Testis (tissue), 3 donors: Measurements from ENCODE around the gene PRAC1. TPM values are rescaled to one million over a fixed set of nuclear protein-coding genes. Genes with fewer than 3 reads are reported as not detected.
A peak's percentile ranks its signal among the peaks of the same experiment; 100 is the strongest.

ENCODE experiments used
- DNase-seq: peaks from one replicate; pipeline ENCODE4 v3.0.0-alpha.2; 2019
- H3K27ac ChIP-seq, 2 donors: fragments of 200-600 bp; sonication (generic); one replicate each; pipeline ENCODE4 v1.5.1; 2019
- H3K27me3 ChIP-seq: fragments of 200-600 bp; sonication (generic); one replicate; pipeline ENCODE4 v1.5.1; 2019
- H3K36me3 ChIP-seq: fragments of 200-600 bp; sonication (generic); one replicate; pipeline ENCODE4 v1.5.1; 2017; ENCODE audit warnings: low read depth; ENCODE audit errors: missing control alignments
- H3K4me1 ChIP-seq: fragments of 200-600 bp; sonication (generic); one replicate; pipeline ENCODE4 v1.5.1; 2019
- H3K4me3 ChIP-seq, 2 donors: fragments of 200-600 bp; sonication (generic); one replicate each; pipeline ENCODE4 v1.5.1; 2017 to 2019
- H3K9me3 ChIP-seq: fragments of 200-600 bp; sonication (generic); one replicate; pipeline ENCODE4 v1.5.1; 2017
- POLR2A ChIP-seq: fragments of 450-650 bp; IDR thresholded peaks from one replicate; pipeline ENCODE4 v1.6.1; 2017; ENCODE audit warnings: antibody characterized with exemption, mild to moderate bottlenecking, moderate library complexity
- WGBS, 2 donors: methylation state at CpG; one replicate each; pipeline ENCODE4 v1.1.5; 2018; 5-methylcytosine and 5-hydroxymethylcytosine counted together
- intact Hi-C: fragments of 100-400 bp; cut with DNase I; formaldehyde crosslinking; loops from one replicate; pipeline ENCODE4 v1.15.1; 2023; ENCODE audit warnings: low total_unique reads
- polyA plus RNA-seq: library from polyadenylated mRNA; stranded (reverse); fragments of 350-450 nt; fragmentation: Illumina TruSeq; extraction: RNeasy Lipid Tissue Mini Kit (QIAGEN cat#74804); gene quantifications from one replicate; pipeline ENCODE4 v1.2.3, GENCODE V29; 2014; ENCODE audit warnings: low read depth, low replicate concordance; ENCODE audit not compliant: insufficient read depth
- total RNA-seq, 2 donors: library from RNA; depleted of rRNA; stranded (reverse); fragments of >200 nt; gene quantifications; one replicate each; pipeline ENCODE4 v1.2.3, GENCODE V29; 2016
- TF ChIP-seq, protein P1 (sequence below), 3 experiments: fragments of 450-650 bp in 2 of 3; fragments of 200-600 bp in 1 of 3; sonication (generic) in 1 of 3; IDR thresholded peaks; one replicate each; pipeline ENCODE4 v1.5.1; 2016 to 2019; ENCODE audit warnings: antibody characterized with exemption in 3 of 3, mild to moderate bottlenecking in 2 of 3, moderate library complexity in 1 of 3

The PRAC1 gene
- total and polyA plus RNA-seq, 3 donors from 2014 or later, result not detected

DNA sequence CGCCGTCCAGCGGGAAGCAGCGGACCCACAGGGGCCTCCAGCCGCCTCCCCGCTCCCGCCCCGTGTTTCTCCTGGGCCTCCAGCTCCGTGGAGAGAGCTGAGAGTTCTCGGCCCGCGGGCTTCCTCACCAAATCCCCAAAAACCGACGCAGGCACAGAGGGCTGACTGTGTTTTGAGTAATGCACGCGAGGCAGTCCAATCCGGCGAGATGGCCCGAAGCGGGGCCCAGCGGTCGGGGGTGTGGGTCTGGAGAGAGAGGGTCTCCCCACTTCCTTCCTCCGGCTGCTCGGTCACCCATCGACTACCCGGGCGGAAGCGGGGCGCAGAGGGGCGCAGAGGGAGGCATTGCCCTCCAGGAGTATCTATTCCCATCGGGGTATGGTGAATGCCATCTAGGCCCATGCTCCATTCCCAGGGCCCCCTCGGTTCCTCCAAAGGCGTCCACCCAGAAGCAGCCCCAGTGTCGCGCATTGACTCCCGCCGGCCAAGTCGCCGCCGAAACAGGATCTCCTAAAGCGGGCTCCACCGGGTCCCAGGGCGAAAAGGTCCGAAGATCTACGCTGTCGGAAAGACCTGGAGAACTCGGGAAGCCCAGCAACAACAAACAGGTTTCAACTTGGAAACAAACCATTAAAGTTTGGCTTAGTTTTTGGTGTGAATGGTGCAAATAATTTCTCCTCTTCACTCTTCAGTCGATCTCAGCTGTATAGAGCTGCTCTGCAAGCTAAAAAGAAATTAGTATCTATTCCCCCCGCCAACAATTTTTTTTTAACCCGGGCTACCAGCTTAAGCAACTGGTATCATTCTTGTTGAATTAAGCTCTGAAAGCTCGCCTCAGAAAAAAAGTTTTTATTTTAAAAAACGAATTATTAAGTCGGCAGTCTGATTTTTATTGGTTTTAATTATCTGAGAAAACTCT, 25.4 kb upstream of the PRAC1 start:
- H3K27me3 ChIP-seq, result no peaks in the 10 kb centered on the region
- H3K4me3 ChIP-seq, result peak overlapping the region in 1 of 2 donors; percentile 14
- no peak overlapping the region for H3K27ac ChIP-seq
- H3K36me3 ChIP-seq, result no peaks in the 10 kb centered on the region
- no peak for TF ChIP-seq POLR2A
- TF ChIP-seq, protein P1, sequence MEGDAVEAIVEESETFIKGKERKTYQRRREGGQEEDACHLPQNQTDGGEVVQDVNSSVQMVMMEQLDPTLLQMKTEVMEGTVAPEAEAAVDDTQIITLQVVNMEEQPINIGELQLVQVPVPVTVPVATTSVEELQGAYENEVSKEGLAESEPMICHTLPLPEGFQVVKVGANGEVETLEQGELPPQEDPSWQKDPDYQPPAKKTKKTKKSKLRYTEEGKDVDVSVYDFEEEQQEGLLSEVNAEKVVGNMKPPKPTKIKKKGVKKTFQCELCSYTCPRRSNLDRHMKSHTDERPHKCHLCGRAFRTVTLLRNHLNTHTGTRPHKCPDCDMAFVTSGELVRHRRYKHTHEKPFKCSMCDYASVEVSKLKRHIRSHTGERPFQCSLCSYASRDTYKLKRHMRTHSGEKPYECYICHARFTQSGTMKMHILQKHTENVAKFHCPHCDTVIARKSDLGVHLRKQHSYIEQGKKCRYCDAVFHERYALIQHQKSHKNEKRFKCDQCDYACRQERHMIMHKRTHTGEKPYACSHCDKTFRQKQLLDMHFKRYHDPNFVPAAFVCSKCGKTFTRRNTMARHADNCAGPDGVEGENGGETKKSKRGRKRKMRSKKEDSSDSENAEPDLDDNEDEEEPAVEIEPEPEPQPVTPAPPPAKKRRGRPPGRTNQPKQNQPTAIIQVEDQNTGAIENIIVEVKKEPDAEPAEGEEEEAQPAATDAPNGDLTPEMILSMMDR (IDR thresholded peaks at IDR 0.05), result no peak
- DNase-seq, result no peak
- 11% methylated on average over 24 to 53 of the region's 53 CpGs for WGBS, 2 donors
- intact Hi-C loops, result no loop called here
- H3K9me3 ChIP-seq, result no peaks in the 10 kb centered on the region
- H3K4me1 ChIP-seq, result no peaks in the 10 kb centered on the region

- Histone ChIP-seq H3K27me3 (no peaks in the 10 kb centered on the region), H3K4me1 (no peaks in the 10 kb centered on the region), H3K4me3 (peak overlapping the region in 1 of 2 donors; percentile 14), H3K27ac (no peak overlapping the region), H3K36me3 (no peaks in the 10 kb centered on the region), H3K9me3 (no peaks in the 10 kb centered on the region)
- TF ChIP-seq, protein P1 (IDR thresholded peaks at IDR 0.05), result no peak
- no peak for TF ChIP-seq POLR2A
- DNase-seq, result no peak
- WGBS, 2 donors, result 6% methylated on average over 15 to 21 of the region's 21 CpGs
- intact Hi-C loops, result no loop called here
These were observed 24.7 kb upstream of the PRAC1 start for GRCh38 chr17:48746916-48747444.

DNA sequence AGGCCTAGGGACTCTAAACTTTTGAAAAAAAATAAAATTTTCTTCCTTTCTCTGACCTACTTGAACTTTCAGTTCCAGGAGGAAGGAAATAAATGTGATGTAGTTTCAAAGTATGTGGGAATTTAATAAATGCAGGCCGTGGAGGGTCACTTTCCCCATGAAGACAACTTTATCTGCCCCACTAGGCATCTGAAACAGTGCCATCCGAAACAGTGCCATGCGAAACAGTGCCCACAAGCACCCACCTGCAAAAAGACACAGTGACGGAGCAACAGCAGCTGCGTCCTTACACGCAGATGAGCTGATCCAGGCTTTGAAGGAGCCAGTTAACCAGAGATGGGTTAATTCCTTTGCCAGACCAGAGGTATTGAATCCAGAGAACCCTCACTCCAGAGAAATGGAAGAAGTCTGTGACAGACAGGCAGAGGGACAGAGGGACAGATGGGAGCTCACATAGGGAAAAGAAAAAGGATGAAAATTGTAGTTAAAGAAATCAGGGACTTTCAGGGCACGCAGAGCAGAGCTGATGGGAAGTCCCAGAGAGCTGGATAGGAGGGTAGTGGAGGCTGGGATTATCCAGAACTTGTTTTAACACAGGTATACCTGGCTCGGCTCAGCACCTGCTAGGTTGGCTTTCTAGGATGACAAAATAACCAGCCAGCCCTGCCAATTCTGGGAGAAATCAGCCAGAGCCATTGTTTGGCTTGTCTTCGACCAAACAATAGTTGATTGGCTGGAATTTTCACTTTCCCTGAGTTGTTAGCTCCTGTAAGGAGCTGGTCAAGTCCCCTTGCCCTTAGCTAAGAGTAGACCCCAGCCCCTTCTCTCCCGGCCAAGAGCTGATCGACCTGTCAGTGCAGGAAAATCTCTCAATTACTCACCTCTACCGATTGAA, 23.3 kb upstream of the PRAC1 start:
- TF ChIP-seq POLR2A, result no peak
- TF ChIP-seq, protein P1 (IDR thresholded peaks at IDR 0.05), result no peak
- intact Hi-C loops, result no loop called here
- DNase-seq, result no peak
- WGBS, 2 donors, result 38 to 42% methylated on average over 12 of the region's 12 CpGs
- Histone ChIP-seq H3K9me3 (no peaks in the 10 kb centered on the region), H3K27ac (no peak overlapping the region), H3K36me3 (no peaks in the 10 kb centered on the region), H3K4me1 (no peaks in the 10 kb centered on the region), H3K4me3 (no peak overlapping the region), H3K27me3 (no peaks in the 10 kb centered on the region)

- no peak for DNase-seq
- no peaks in the 10 kb centered on the region for H3K36me3 ChIP-seq
- no peak overlapping the region for H3K27ac ChIP-seq
- intact Hi-C loops, result no loop called here
- no peak overlapping the region for H3K4me3 ChIP-seq
- no peaks in the 10 kb centered on the region for H3K4me1 ChIP-seq
- H3K27me3 ChIP-seq, result peaks cover 4% of the 10 kb centered on the region
- H3K9me3 ChIP-seq, result no peaks in the 10 kb centered on the region
- TF ChIP-seq, protein P1 (IDR thresholded peaks at IDR 0.05), result no peak
- TF ChIP-seq POLR2A, result no peak
These were observed 18.2 kb upstream of the PRAC1 start for GRCh38 chr17:48740537-48740936.
